MM.1S (cell line): ENCODE data around the gene REC8.

ENCODE experiments used
- DNase-seq: peaks from one replicate; pipeline ENCODE4 v3.0.0-alpha.2; 2015
- H2AFZ ChIP-seq: fragments of 300-600 bp; sonication (generic); 2 replicates; pipeline ENCODE4 v1.6.0; 2016; ENCODE audit warnings: antibody characterized with exemption, low read length
- H3F3A ChIP-seq: fragments of 300-600 bp; sonication (generic); 2 replicates; pipeline ENCODE4 v1.6.1; 2016; ENCODE audit warnings: mild to moderate bottlenecking, antibody characterized with exemption, low read length, moderate library complexity, mixed read lengths; ENCODE audit not compliant: insufficient read depth
- H3K27ac ChIP-seq: fragments of 300-600 bp; sonication (generic); 2 replicates; pipeline ENCODE4 v1.5.1; 2016; ENCODE audit warnings: mild to moderate bottlenecking, low read length
- H3K27me3 ChIP-seq: fragments of 300-600 bp; sonication (generic); replicated peaks from 2 replicates; pipeline ENCODE4 v1.6.0; 2016; ENCODE audit warnings: low read length; ENCODE audit not compliant: insufficient read depth
- H3K36me3 ChIP-seq: fragments of 300-600 bp; sonication (generic); replicated peaks from 2 replicates; pipeline ENCODE4 v1.6.1; 2016; ENCODE audit warnings: mild to moderate bottlenecking, low read length, mixed read lengths; ENCODE audit not compliant: insufficient read depth
- H3K4me1 ChIP-seq: fragments of 300-600 bp; sonication (generic); 2 replicates; pipeline ENCODE4 v1.6.1; 2016; ENCODE audit warnings: low read length, mixed read lengths
- H3K4me2 ChIP-seq: fragments of 300-600 bp; sonication (generic); 2 replicates; pipeline ENCODE4 v1.6.0; 2016; ENCODE audit warnings: low read depth, low read length
- H3K4me3 ChIP-seq: fragments of 300-600 bp; sonication (generic); 2 replicates; pipeline ENCODE4 v1.5.1; 2016; ENCODE audit warnings: low read length, mixed read lengths
- H3K79me2 ChIP-seq: fragments of 300-600 bp; sonication (generic); 2 replicates; pipeline ENCODE4 v1.6.1; 2016; ENCODE audit warnings: mixed run types, low read length, mixed read lengths
- H3K9ac ChIP-seq: fragments of 300-600 bp; sonication (generic); 2 replicates; pipeline ENCODE4 v1.6.1; 2016; ENCODE audit warnings: low read length, mixed read lengths
- H3K9me2 ChIP-seq: fragments of 300-600 bp; sonication (generic); replicated peaks from 2 replicates; pipeline ENCODE4 v1.6.1; 2016; ENCODE audit warnings: mild to moderate bottlenecking, low read length, mixed read lengths; ENCODE audit not compliant: insufficient read depth
- H3K9me3 ChIP-seq: fragments of 300-600 bp; sonication (generic); replicated peaks from 2 replicates; pipeline ENCODE4 v1.6.1; 2016; ENCODE audit warnings: mild to moderate bottlenecking, low read length, mixed read lengths; ENCODE audit not compliant: insufficient read depth
- H4K20me1 ChIP-seq: fragments of 300-600 bp; sonication (generic); 2 replicates; pipeline ENCODE4 v1.6.1; 2016; ENCODE audit warnings: mild to moderate bottlenecking, low read length, moderate library complexity, mixed read lengths; ENCODE audit not compliant: insufficient read depth
- CTCF ChIP-seq: fragments of 300-600 bp; sonication (generic); IDR thresholded peaks from 2 replicates; pipeline ENCODE4 v1.5.1; 2016; ENCODE audit warnings: antibody characterized with exemption, low read length, mixed read lengths
- EZH2 ChIP-seq: fragments of 300-600 bp; sonication (generic); optimal IDR thresholded peaks from 2 replicates; pipeline ENCODE3; 2017; ENCODE audit warnings: low read depth, mild to moderate bottlenecking, antibody characterized with exemption, low read length, mixed read lengths
- EZH2phosphoT487 ChIP-seq: fragments of 300-600 bp; sonication (generic); IDR thresholded peaks from 2 replicates; pipeline ENCODE4 v1.6.1; 2018; ENCODE audit warnings: antibody characterized with exemption, low read length

REC8 gene

DNA sequence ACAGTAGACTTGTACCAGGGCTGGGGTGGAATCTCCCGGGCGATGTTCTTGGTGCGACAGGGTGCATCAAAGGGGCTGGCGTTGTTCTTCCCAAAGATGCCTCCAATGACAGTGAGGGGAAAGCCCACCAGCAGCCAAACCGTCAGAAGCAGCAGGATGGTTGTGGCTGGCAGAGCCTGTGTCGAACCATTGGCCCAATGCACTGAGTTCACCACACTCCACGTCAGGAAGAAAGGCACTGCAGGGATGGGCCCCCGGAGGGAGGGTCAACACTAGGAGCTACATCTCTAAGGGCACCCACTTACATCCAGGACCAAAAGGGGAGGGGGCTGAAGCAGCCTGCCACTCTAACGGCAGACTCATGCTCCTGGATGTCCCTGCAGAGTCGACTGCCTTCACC lies 18.5 kb downstream of the REC8 start:
- Histone ChIP-seq H3K4me3 (no peak overlapping the region), H3F3A (peaks cover 14% of the 10 kb centered on the region), H3K36me3 (no peaks in the 10 kb centered on the region), H3K9ac (no peak overlapping the region), H3K79me2 (peaks cover 26% of the 10 kb centered on the region), H3K27me3 (no peaks in the 10 kb centered on the region), H3K9me2 (no peaks in the 10 kb centered on the region), H3K9me3 (no peaks in the 10 kb centered on the region), H3K4me2 (no peak overlapping the region), H3K27ac (no peak overlapping the region), H4K20me1 (no peaks in the 10 kb centered on the region), H2AFZ (no peak overlapping the region), H3K4me1 (peaks cover 10% of the 10 kb centered on the region; the same call in 1 of the 2 replicates)
- TF ChIP-seq EZH2phosphoT487 (no peak), CTCF (no peak), EZH2 (no peak)
- no peak for DNase-seq

DNA sequence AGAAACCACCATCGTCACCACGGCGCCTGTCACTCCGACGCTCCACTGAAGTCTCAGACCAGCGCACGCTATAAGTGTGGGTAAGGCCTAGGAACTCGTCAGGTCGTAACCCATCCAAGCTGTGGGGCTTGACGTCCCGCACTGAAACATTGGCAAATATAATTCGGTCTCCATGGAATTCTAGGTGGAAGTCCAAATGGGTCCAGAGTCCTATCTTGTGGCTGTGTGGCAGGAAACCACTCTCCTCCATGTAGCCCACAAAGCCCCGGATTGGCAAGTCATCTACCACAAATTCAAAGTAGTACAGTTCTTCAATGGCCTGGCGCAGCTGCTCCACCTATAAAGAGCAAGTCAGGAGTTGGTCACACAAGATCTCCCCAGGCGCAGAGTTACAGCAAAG lies 21.1 kb downstream of the REC8 start:
- TF ChIP-seq EZH2: no peak
- TF ChIP-seq CTCF: no peak
- no peak for TF ChIP-seq EZH2phosphoT487
- H3K9me3 ChIP-seq: no peaks in the 10 kb centered on the region
- no peaks in the 10 kb centered on the region for H3K27me3 ChIP-seq
- no peak for DNase-seq
- H3K36me3 ChIP-seq: no peaks in the 10 kb centered on the region
- H2AFZ ChIP-seq: no peak overlapping the region
- peaks cover 23% of the 10 kb centered on the region for H3K79me2 ChIP-seq
- peaks cover 5% of the 10 kb centered on the region; the same call in 1 of the 2 replicates for H3K4me1 ChIP-seq
- H3K9ac ChIP-seq: no peak overlapping the region
- H3K4me3 ChIP-seq: no peak overlapping the region
- peaks cover 20% of the 10 kb centered on the region for H3F3A ChIP-seq
- H3K27ac ChIP-seq: no peak overlapping the region
- no peaks in the 10 kb centered on the region for H3K9me2 ChIP-seq
- no peaks in the 10 kb centered on the region for H4K20me1 ChIP-seq
- no peak overlapping the region for H3K4me2 ChIP-seq

DNA sequence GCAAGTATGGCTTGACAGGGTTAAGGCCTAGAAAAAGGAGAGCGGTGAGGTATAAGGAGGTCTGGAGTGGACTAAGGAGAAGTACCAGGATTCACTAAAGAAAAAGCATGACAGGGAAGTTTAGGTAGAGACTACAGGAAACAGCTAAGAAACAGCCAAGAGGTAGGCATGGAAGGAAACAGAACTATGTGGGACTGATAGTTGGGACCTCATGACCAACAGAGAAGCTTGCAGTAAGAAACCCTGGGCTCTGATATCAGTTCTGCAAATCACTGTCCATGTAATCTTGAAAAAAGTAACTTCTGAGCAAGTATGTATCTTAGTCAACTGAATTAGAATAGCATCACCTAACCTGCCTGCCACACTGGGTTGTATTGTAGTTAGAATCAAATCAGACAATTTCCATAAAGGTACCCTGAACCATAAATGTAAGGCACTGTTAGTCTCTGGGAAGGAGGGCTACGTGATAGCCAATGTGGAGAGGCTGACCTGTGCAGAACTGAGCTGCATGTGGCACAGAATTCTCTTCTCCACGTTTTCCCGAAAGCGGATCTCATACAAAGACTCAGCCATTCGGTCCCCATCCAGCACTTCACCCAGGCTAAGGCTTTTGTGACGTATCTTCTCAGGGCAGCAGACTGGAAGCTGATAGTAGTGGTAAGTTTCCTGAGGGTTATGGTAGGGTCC lies 22.4 kb downstream of the REC8 start:
- no peaks in the 10 kb centered on the region for H4K20me1 ChIP-seq
- peak overlapping the region; percentile 71; the same call in 1 of the 2 replicates for H3K4me2 ChIP-seq
- H3K4me1 ChIP-seq: peaks cover 5% of the 10 kb centered on the region; the same call in 1 of the 2 replicates
- H3K27me3 ChIP-seq: no peaks in the 10 kb centered on the region
- no peak overlapping the region for H3K27ac ChIP-seq
- H3F3A ChIP-seq: peaks cover 9% of the 10 kb centered on the region
- peak overlapping the region; percentile 99; the same call in 1 of the 2 replicates for H3K9ac ChIP-seq
- H3K36me3 ChIP-seq: no peaks in the 10 kb centered on the region
- DNase-seq: no peak
- TF ChIP-seq EZH2 (no peak), EZH2phosphoT487 (no peak), CTCF (no peak)
- no peaks in the 10 kb centered on the region for H3K9me2 ChIP-seq
- H3K79me2 ChIP-seq: peaks cover 23% of the 10 kb centered on the region
- H3K4me3 ChIP-seq: peak overlapping the region; percentile 80
- H3K9me3 ChIP-seq: no peaks in the 10 kb centered on the region
- H2AFZ ChIP-seq: 0 out of 2 replicates have a peak overlapping the region, but pooled peaks have one; percentile 70
